Upper lobe of left lung (tissue), 4 donors: ENCODE measurements around the gene TECTA.

ENCODE experiments used
- CTCF ChIP-seq, 6 experiments: fragments of 450-650 bp in 4 of 6; fragments of 200-600 bp in 2 of 6; sonication (generic) in 2 of 6; IDR thresholded peaks; one replicate each; pipeline ENCODE4 v1.5.1; 2016 to 2019; ENCODE audit warnings: antibody characterized with exemption in 6 of 6
- EP300 ChIP-seq, 4 donors: sonication (generic); formaldehyde crosslinking; IDR thresholded peaks; one replicate each; pipeline ENCODE4 v1.5.1; 2017; ENCODE audit warnings: antibody characterized with exemption in 4 of 4, control low read depth in 2 of 4
- POLR2A ChIP-seq, 4 donors: fragments of 450-650 bp; IDR thresholded peaks; one replicate each; pipeline ENCODE4 v1.5.1; 2016 to 2017; ENCODE audit warnings: antibody characterized with exemption in 4 of 4, mild to moderate bottlenecking in 2 of 4
- POLR2AphosphoS5 ChIP-seq, 2 donors: sonication (generic); formaldehyde crosslinking; IDR thresholded peaks; one replicate each; pipeline ENCODE4 v1.5.1; 2017; ENCODE audit warnings: antibody characterized with exemption in 2 of 2

- no peak for TF ChIP-seq POLR2A (IDR thresholded peaks at IDR 0.05)
- TF ChIP-seq POLR2AphosphoS5 (IDR thresholded peaks at IDR 0.05), result no peak
- no peak for TF ChIP-seq CTCF (IDR thresholded peaks at IDR 0.05)
- no peak for TF ChIP-seq EP300 (IDR thresholded peaks at IDR 0.05)
Measured at GRCh38 chr11:121206810-121207209, 105.8 kb downstream of the TECTA start.
